Esophagus muscularis mucosa (tissue), 4 donors: ENCODE results near the gene ASCL1. TPM values are rescaled to one million over a fixed set of nuclear protein-coding genes. Genes with fewer than 3 reads are reported as not detected.

Source experiments
- total RNA-seq, 4 donors: library from RNA; depleted of rRNA; stranded (reverse); fragments of >200 nt; gene quantifications; one replicate each; pipeline versions ENCODE4 v1.1.0 to v1.2.1, GENCODE V29; 2016

ASCL1 gene
- total RNA-seq, 4 donors from 2014 or later: 0.17 TPM; not detected in 3

Other genes starting within 250 kb of the ASCL1 start
- not detected for gene PAH, start 40.4 kb upstream of the ASCL1 start, total RNA-seq